Left ventricle myocardium superior (tissue), 1 donor: Measurements from ENCODE around the gene APCDD1. TPM values are rescaled to one million over a fixed set of nuclear protein-coding genes. Genes with fewer than 3 reads are reported as not detected.
A peak's percentile ranks its signal among the peaks of the same experiment; 100 is the strongest.
"Not testable (repeated sequence)": the region's sequence is repeated elsewhere in the genome, so short reads cannot be mapped to it uniquely, and the experiment has no call there.

Experiments used
- ATAC-seq: fragments of 200-7000 bp; cut with Tn5 transposase; one replicate; pipeline ENCODE4 v1.9.1; 2020; ENCODE audit warnings: mild to moderate bottlenecking, moderate library complexity
- DNase-seq: peaks from one replicate; pipeline ENCODE4 v3.0.0-alpha.2; 2020
- intact Hi-C: fragments of 100-400 bp; cut with micrococcal nuclease; formaldehyde crosslinking; loops from one replicate; pipeline ENCODE4 v1.11.0; 2022
- total RNA-seq: library from RNA; stranded (reverse); fragmentation: NEBNext Ultra II Directional; extraction: Animal tissue kit (Norgen Biotek cat#: 25700); gene quantifications from one replicate; pipeline ENCODE4 v1.2.1, GENCODE V29; 2021
- donor health status: DM: no; HTN: yes; CAD: no; lungs with severe emphysema.

APCDD1 gene
- total RNA-seq, 1 donor from 2014 or later, result 24.9 TPM

DNA sequence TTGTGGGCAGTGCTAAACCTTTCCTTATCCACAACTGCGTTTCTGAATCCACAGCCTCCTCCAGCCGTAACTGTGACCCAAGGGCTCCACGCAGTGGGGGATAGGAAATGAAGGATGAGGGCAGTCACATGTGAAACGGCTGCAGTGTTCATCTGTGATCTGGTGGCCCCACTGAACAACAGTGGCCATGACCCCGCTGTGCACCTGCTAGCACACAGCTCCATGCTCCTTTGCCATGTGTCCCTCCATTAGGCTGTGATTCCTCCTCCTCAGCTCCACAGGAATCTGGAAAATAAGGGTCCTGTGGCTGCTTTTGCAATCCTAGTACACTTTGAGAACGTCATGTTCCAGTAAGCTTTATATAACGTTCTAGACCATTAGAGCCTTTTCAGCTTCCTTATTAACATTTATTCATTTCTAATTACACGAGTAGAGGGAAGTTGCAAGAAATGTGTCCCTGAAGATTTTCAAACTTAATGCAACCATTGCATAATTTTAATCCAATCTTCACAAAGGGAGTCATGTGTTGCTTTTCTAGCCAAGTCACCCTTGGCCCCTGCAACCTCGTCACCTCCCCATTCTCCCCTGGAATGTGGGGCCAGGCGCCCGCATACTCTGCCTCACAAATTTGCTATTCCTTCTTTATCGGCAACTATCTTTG lies 64.3 kb downstream of the APCDD1 start:
- ATAC-seq (peak; percentile 81), DNase-seq (peak; percentile 61)
- intact Hi-C loops, result loop anchor here (2.0 kb wide), 1 partner anchor 548 kb away; no protein-coding TSS in a partner anchor

- no peak for DNase-seq
- intact Hi-C loops, result loop anchor here (2.0 kb wide), 1 partner anchor 549 kb away; no protein-coding TSS in a partner anchor
- peak; percentile 7 for ATAC-seq
These were observed 64.9 kb downstream of the APCDD1 start for GRCh38 chr18:10519366-10519765.

GRCh38 chr18:10519999-10520935 lies 65.8 kb downstream of the APCDD1 start:
- ATAC-seq (peak; percentile 86), DNase-seq (peak; percentile 86)
- intact Hi-C loops, result loop anchor here (2.0 to 10.0 kb wide), 2 partner anchors 65 to 549 kb away; partner anchors contain the start of gene APCDD1

DNA sequence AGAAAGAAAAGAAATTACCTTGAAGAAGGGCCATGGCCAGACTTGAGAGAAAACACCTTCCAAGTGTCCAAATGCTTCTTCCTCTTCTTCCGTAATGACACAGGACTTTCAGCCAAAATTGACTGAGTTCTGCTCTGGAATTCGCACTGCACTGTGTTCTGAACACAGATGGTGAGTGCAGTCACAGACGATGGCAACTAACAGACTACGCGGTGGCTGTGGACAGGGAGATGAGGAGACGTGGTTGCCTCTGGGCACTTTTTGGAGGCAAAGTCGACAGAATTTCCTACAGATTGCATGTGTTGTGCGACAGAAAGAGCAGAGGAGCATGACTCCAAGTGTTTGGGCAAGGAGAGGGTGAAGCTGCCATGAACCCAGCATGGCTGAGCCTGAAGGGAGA lies 67.1 kb downstream of the APCDD1 start:
- intact Hi-C loops, result loop anchor here (10.0 kb wide), 1 partner anchor 67 kb away; the partner anchor contains the start of gene APCDD1
- DNase-seq, result no peak
- no peak for ATAC-seq

DNA sequence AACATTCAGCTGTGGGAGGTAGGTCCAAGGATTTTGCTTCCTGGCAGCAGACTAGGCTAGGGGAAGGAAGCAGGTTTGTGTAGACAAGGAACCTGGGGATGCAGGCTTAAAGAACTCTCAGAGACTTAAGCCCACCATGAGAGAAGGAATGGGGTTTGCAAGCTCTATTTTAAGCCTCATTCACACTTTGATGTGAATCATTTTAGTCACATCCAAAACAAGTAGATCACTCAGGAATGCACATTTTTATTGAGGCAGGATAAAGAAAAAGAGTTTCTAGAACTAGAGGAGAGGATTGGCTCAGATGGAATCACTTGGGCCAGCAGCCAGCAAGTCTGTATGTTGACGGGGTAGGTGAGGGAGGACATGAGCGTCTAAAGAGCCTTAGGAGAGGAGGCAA lies 68.1 kb downstream of the APCDD1 start:
- DNase-seq (no peak), ATAC-seq (no peak)
- intact Hi-C loops, result loop anchor here (10.0 kb wide), 1 partner anchor 68 kb away; the partner anchor contains the start of gene APCDD1

DNA sequence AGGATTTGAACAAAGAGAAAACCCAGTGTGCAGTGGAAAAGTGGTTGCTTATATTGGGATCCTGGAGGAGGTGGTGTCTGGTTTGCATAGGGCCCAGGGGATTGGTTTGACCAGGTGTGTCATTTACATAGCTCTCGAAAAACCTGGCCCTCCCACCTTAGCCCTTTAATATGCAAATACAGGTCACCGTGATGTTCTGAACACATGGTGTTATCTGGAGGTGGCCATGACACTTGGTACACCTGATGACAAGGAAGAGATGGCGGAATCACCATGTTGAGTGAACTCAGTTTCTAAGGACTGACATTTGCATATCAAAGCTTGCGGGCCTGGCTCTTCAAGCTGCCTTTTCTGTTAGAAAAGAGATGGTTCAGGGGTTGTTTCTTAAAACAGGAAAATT lies 69.1 kb downstream of the APCDD1 start:
- DNase-seq, result no peak
- intact Hi-C loops, result loop anchor here (10.0 kb wide), 1 partner anchor 69 kb away; the partner anchor contains the start of gene APCDD1
- no peak for ATAC-seq

GRCh38 chr18:10524507-10525370 lies 70.3 kb downstream of the APCDD1 start:
- intact Hi-C loops, result loop anchor here (10.0 kb wide), 1 partner anchor 70 kb away; the partner anchor contains the start of gene APCDD1

DNA sequence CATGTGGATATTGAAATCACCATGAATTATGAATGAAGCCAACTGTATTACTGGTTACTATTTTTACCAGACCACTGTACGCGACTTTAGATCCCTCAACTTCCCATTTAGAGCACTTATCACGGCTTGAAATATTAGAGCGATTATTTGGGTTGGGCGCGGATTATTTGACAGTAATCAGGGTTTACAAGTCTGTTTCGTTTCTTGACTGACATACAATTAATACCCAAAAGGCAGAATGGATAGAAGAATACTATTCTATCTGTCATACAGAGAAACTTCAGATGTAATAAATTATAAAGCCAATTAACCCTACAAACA lies 70.9 kb downstream of the APCDD1 start:
- DNase-seq, result no peak
- intact Hi-C loops, result loop anchor here (10.0 kb wide), 1 partner anchor 71 kb away; the partner anchor contains the start of gene APCDD1
- ATAC-seq, result no peak

More at GRCh38 chr18:10524507-10525370, 70.3 kb downstream of the APCDD1 start:
- DNase-seq (no peak), ATAC-seq (no peak)

- DNase-seq (peak; percentile 96), ATAC-seq (peak; percentile 93)
- intact Hi-C loops, result loop anchor here (10.0 kb wide), 1 partner anchor 71 kb away; the partner anchor contains the start of gene APCDD1
These were observed 71.5 kb downstream of the APCDD1 start, which contains the start of gene NAPG for GRCh38 chr18:10525697-10526560. TSS of gene NAPG (plus strand) at chr18:10526027. CDS start at chr18:10526103, 76 bp downstream.

DNA sequence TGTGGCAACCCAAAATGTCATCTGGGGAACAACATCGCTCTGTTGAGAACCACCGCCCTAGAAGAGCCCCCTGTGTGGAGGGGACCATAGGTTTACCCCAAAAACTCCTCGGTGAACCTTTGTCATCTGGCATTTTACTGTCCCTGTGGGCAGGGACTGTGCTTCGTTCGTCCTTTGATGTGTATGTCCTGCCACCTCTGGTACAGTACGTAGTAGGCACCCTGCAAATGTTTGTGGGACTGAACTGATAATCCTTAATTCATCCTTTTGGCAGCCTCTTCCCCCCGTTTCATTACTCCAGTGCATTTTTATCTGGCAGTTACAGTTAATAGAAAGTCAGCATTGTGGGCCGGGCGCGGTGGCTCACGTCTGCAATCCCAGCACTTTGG lies 72.1 kb downstream of the APCDD1 start:
- no peak for DNase-seq
- intact Hi-C loops, result loop anchor here (10.0 kb wide), 1 partner anchor 72 kb away; the partner anchor contains the start of gene APCDD1
- peak; percentile 6 for ATAC-seq

- intact Hi-C loops, result loop anchor here (10.0 kb wide), 1 partner anchor 74 kb away; the partner anchor contains the start of gene APCDD1
- DNase-seq (no peak), ATAC-seq (no peak)
These were observed 74.0 kb downstream of the APCDD1 start for GRCh38 chr18:10528439-10528838.

DNA sequence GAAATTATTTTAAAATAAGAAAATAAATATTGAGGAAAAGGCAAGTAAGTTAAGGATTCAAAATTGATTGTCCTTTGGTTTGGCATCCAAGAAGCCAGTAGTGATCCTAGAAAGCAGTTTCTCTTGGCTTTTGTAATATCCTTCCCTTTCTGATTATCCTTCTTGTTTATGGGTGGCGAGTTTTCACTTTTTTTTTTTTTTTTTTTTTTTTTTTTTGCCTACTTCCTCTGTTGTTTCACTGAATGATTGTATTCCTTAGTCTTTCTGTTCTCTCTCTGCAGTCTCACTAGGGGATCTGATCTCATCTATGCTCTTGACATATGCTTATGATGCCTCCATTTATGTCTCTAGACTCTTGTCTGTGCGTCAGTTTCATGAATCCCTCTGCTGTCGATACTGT lies 75.6 kb downstream of the APCDD1 start:
- intact Hi-C loops, result no loop called here
- DNase-seq, result no peak
- no peak for ATAC-seq

- ATAC-seq (peak; percentile 34), DNase-seq (no peak)
- intact Hi-C loops, result no loop called here
These were observed 76.4 kb downstream of the APCDD1 start for GRCh38 chr18:10530852-10531251.

GRCh38 chr18:10533111-10533510 lies 78.7 kb downstream of the APCDD1 start:
- intact Hi-C loops, result no loop called here
- DNase-seq (no peak), ATAC-seq (no peak)

GRCh38 chr18:10536280-10536679 lies 81.8 kb downstream of the APCDD1 start:
- DNase-seq (no peak), ATAC-seq (no peak)
- intact Hi-C loops, result no loop called here

- intact Hi-C loops, result no loop called here
These were observed 83.3 kb downstream of the APCDD1 start for GRCh38 chr18:10537765-10538164.

DNA sequence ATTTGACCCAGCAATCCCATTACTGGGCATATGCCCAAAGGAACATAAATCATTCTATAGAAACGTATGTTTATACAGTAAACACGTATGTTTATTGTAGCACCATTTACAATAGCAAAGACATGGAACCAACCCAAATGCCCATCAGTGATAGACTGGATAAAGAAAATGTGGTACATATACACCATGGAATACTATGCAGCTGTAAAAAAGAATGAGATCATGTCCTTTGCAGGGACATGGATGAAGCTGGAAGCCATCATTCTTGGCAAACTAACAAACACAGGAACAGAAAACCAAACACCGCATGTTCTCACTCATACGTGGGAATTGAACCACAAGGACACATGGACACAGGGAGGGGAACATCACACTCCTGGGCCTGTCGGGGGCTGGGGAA lies 84.7 kb downstream of the APCDD1 start:
- intact Hi-C loops, DNase-seq, ATAC-seq: not testable (repeated sequence)

More at GRCh38 chr18:10537765-10538164, 83.3 kb downstream of the APCDD1 start:
- DNase-seq, result no peak
- ATAC-seq, result no peak
